Measurements from ENCODE around the gene CYBA. TPM values are rescaled to one million over a fixed set of nuclear protein-coding genes. Genes with fewer than 3 reads are reported as not detected.

The CYBA gene
- total and polyA plus RNA-seq, 2 of the 13 experiments (the other 11 are each of a cell fraction or from before 2014, with no cell fraction given), result 196 to 250 TPM

DNA sequence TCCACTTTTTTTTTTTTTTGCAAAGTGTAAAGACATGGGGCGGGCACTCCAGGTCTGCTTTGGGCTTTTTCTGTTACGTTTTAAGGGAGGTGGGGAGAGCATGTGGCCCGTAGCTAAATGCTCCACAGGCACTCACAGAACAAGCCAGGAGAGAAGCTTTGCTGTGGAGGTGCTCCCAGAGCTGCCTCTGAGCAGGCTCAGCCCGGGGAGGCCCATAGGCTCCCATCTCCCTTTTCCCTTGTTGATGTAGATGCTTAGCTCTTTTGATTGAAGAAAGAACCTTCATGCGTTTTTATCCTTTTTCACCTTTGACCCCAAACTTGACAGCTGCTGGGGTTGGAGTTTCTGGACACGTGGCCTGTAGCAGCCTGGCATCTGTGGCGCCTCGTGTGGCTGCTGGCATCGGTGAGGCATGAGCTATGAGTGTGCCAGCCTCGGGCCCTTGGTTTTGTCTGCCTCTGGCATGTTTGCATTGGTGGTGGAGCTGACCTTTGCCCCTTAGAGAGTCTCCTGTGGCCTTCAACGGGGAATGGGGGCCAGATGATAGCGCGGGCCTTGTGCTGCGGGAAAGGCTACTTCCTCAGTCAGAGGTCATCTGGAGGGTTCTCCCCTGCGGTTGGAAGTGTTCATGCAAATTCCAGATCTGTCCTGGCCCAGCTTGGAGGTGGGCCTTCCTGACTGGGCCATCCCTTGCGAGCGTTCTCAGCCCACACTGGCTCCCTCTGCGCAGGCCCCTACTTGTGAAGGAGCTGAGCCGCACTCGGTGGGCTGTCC, 32.5 kb downstream of the CYBA start (continued):
- TF ChIP-seq, protein P1, sequence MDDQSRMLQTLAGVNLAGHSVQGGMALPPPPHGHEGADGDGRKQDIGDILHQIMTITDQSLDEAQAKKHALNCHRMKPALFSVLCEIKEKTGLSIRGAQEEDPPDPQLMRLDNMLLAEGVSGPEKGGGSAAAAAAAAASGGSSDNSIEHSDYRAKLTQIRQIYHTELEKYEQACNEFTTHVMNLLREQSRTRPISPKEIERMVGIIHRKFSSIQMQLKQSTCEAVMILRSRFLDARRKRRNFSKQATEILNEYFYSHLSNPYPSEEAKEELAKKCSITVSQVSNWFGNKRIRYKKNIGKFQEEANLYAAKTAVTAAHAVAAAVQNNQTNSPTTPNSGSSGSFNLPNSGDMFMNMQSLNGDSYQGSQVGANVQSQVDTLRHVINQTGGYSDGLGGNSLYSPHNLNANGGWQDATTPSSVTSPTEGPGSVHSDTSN (CRISPR knock-in tag; IDR thresholded peaks at IDR 0.05; ENCODE audit: borderline replicate concordance), result no peak
- TF ChIP-seq PTBP1 (IDR thresholded peaks at IDR 0.05; ENCODE audit: low read depth, low read length, poor library complexity, severe bottlenecking) (no peak), NAIF1 (CRISPR knock-in tag; IDR thresholded peaks at IDR 0.05; ENCODE audit: borderline replicate concordance) (no peak), MIER3 (CRISPR knock-in tag; IDR thresholded peaks at IDR 0.05; ENCODE audit: borderline replicate concordance) (peak; percentile 39; the same call in 1 of the 2 replicates), STAG1 (CRISPR knock-in tag; IDR thresholded peaks at IDR 0.05) (0 out of 2 replicates have a peak, but pooled peaks have one; percentile 14), FOXJ3 (CRISPR knock-in tag; IDR thresholded peaks at IDR 0.05; ENCODE audit: borderline replicate concordance) (no peak), JARID2 (CRISPR knock-in tag; IDR thresholded peaks at IDR 0.05; ENCODE audit: insufficient replicate concordance) (no peak), RCOR2 (CRISPR knock-in tag; IDR thresholded peaks at IDR 0.05) (peak; percentile 72; the same call in 1 of the 2 replicates), HDAC6 (IDR thresholded peaks at IDR 0.05; ENCODE audit: low read depth, low read length) (no peak), ZNF776 (CRISPR knock-in tag; IDR thresholded peaks at IDR 0.05) (no peak), ZNF180 (CRISPR knock-in tag; IDR thresholded peaks at IDR 0.05; ENCODE audit: borderline replicate concordance, low read depth) (0 out of 2 replicates have a peak, but pooled peaks have one; percentile 49), DNMT3B (CRISPR knock-in tag; conservative IDR thresholded peaks at IDR 0.05) (no peak), MAFF (IDR thresholded peaks at IDR 0.05; ENCODE audit: low read depth, low read length) (no peak), NCOR1 (IDR thresholded peaks at IDR 0.05; ENCODE audit: borderline replicate concordance, low read length) (peak; percentile 72; the same call in 1 of the 2 replicates), ZNF143 (CRISPR knock-in tag; IDR thresholded peaks at IDR 0.05) (peak; percentile 38; the same call in 1 of the 2 replicates), ZSCAN22 (CRISPR knock-in tag; IDR thresholded peaks at IDR 0.05) (no peak), ETV5 (CRISPR knock-in tag; IDR thresholded peaks at IDR 0.05; ENCODE audit: borderline replicate concordance) (peak; percentile 44; the same call in 1 of the 2 replicates), SP140L (CRISPR knock-in tag; IDR thresholded peaks at IDR 0.05; ENCODE audit: borderline replicate concordance) (no peak)
- TF ChIP-seq, protein P2, sequence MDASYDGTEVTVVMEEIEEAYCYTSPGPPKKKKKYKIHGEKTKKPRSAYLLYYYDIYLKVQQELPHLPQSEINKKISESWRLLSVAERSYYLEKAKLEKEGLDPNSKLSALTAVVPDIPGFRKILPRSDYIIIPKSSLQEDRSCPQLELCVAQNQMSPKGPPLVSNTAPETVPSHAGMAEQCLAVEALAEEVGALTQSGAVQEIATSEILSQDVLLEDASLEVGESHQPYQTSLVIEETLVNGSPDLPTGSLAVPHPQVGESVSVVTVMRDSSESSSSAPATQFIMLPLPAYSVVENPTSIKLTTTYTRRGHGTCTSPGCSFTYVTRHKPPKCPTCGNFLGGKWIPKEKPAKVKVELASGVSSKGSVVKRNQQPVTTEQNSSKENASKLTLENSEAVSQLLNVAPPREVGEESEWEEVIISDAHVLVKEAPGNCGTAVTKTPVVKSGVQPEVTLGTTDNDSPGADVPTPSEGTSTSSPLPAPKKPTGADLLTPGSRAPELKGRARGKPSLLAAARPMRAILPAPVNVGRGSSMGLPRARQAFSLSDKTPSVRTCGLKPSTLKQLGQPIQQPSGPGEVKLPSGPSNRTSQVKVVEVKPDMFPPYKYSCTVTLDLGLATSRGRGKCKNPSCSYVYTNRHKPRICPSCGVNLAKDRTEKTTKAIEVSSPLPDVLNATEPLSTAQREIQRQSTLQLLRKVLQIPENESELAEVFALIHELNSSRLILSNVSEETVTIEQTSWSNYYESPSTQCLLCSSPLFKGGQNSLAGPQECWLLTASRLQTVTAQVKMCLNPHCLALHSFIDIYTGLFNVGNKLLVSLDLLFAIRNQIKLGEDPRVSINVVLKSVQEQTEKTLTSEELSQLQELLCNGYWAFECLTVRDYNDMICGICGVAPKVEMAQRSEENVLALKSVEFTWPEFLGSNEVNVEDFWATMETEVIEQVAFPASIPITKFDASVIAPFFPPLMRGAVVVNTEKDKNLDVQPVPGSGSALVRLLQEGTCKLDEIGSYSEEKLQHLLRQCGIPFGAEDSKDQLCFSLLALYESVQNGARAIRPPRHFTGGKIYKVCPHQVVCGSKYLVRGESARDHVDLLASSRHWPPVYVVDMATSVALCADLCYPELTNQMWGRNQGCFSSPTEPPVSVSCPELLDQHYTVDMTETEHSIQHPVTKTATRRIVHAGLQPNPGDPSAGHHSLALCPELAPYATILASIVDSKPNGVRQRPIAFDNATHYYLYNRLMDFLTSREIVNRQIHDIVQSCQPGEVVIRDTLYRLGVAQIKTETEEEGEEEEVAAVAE (CRISPR knock-in tag; IDR thresholded peaks at IDR 0.05; ENCODE audit: borderline replicate concordance), result 0 out of 2 replicates have a peak, but pooled peaks have one; percentile 36
